GM19397 (cell line): ENCODE measurements around the gene SLC26A1.
"Not testable (repeated sequence)": the region's sequence is repeated elsewhere in the genome, so short reads cannot be mapped to it uniquely, and the experiment has no call there.

Source experiments
- ATAC-seq: cut with Tn5 transposase; IDR thresholded peaks from one replicate; pipeline ENCODE4 v1.9.1; 2021; ENCODE audit warnings: mild to moderate bottlenecking, moderate library complexity; ENCODE audit not compliant: unreplicated experiment

The SLC26A1 gene

GRCh38 chr4:999882-1000425 is 6.8 kb upstream of the SLC26A1 start:
- ATAC-seq = no peak

GRCh38 chr4:999240-999863 is 6.1 kb upstream of the SLC26A1 start:
- ATAC-seq = not testable (repeated sequence)

DNA sequence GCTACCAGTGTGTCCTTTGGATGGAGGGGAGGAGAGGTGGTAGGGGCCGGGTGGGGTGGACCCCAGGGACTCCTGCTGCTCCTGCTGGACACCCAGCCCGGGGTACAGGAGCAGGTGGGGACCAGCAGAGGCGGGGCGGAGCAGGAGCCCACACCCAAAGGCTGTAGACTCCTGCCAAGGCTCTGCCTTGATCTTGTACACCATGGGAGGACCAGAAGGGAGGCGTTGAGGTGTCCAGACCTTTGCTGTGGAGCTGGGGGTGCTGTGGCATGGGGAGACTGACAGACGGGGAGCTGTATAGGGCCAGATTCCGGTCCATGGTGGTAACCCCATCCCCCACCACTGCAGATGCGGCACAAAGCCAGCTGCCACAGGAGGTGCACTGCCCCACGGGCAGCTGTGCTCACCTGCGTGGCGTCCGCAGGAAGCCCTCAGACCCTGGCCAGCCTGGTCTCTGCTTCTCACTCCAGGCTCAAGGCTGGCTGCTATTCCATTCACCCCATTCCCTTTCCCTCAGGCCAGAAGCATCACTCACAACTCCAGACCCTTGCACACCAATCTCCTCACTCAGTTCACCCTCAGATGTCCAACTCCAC is 5.0 kb upstream of the SLC26A1 start:
- ATAC-seq = no peak

DNA sequence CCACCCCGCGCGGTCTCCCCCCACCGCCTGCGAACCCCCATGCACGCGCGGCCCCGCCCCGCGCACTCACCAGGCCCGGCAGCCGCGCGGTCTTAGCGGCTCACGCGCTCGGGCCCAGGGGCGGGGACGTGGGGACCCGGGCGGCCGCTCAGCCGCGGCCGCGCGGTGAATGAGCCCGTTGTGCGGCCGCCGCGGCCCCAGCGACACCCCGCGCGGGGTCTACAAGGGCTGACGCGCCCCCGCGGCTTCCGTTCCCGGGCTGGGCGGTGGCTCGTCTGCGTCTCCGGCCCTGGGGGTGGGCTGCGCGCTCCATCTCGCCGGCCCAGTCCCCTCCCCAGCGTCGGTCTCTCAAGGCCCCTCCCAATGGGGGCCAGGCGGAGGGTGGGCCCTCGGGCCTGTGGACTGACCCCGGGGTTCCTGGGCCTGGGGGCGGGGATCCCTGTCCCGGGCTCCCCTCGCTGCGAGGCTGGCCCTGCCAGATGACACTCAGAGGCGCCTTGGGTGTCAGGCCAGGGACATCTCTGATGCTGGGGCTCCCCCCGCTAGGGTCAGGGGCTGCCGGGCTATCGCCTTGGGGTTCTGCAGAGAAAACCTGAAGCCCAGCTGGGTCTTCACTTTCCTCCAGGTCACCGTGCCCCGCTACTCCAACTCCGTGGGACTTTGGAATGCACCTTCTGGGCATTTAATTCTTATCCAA is 4.3 kb upstream of the SLC26A1 start:
- ATAC-seq = no peak

- no peak for ATAC-seq
Observed at GRCh38 chr4:996997-997374, 3.8 kb upstream of the SLC26A1 start.

DNA sequence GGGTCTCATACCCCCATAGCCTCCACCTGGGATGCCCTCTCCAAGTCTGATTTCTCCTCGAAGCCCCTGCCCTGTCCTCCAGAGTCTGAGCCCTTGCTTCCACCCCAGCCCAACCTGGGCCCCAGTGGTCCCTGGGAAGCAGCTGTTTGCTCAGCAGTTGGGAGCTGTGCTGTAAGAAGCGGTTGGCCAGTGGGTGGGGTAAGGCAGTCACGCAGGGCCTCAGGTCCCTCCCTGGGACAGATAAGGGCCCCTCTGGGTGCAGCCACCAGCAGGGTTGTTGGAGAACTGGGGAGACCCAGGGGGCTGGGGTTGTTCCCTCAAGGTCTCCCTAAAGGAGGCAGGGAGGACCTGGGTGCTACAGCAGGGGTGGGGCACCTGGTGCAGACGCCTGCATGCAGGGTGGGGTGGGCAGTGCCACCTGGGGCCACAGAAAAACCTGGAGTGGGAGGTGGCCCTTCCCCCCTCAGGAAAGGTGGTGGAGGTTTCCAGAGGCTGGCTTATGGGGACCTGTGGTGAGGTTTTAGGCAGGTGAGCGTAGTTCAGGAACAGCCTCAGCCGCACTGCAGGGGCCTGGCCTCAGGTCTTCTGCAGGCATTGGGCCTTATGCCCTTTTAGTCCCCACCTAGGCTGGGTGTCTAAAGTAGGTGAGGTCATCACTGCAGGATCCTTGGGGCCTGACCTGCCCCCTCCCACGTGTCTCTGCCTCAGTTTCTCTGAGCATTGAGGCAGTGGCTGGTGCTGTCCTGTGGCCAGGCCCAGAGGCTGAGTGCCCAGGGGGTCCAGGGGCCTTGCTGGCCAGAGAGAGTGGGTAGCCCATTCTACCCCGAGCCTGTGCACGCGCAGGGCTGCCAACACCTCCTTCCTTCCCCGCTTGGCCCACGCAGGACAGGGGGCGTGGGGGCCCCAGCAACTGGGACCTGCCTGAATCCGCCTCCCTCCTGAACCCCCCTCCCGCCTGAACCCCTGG is 3.1 kb upstream of the SLC26A1 start:
- ATAC-seq = no peak

DNA sequence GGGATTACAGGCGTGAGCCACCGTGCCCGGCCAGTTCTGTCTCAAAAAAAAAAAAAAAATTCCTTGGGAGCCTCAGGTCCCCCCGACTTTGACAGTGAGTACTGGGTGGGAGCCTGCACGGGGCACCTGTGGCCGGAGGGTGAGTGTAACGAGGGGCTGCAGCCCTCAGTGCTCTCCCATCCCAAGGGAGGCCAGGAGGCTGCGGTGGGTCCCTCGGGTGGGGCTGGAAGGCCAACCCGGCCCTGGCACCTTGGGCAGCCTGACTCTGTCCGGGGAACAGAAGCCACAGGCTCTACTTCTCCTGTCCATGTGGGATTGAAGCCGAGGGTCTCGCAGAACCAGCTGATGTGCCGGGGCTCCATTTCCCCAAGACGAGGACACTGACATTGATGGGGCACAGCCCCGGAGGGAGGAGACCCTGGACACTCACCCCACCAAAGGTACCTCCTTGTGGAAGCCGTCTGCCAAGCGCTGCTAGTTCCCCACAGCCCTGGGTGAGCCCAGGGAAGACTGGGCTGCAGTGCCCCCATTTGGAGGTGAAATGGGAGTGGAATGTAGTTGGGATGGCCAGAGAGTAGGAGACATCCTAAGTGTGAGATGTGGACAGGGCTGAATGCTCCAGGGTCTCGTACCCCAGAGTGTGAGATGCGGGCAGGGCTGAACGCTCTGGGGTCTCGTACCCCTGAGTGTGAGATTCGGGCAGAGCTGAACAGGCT is 2.3 kb upstream of the SLC26A1 start:
- ATAC-seq = no peak

DNA sequence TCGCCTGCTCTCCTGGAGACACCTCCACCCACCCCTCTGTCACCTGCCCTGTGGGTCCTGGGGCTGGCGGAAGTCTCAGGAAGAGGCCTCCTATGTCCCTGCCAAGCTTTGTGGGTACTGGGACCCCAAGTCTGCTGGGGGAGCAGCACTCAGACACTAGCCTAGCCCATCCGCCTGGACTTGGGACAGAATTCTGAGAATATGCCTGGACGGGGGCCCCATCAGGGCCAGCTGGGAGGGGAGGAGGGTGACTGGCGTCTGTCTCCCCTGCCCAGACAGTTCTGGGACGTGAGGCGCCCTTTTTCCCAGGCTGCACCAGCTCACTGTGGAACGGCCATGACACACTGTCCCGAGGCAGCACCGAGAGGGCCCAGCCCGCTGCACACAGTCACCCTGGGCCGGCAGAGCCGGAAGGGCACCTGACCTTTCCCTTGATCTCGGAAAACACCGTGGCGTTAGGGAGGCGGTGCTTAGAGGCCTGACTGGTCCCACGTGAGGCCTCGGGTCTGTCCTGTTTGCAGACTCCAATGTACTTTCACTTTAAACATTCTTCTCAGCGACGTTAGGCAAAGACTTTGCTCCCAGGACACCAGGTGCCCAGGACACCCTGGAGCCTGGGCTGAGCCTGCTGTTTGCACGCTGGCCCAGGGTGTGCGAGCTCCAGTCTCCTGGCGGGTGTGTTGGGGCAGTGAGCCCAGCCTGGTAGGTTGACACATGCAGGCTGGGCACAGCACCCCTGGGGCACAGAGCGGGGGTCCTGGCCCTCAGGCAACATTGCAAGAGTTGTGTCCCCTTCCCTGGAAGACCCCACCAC is 700 bp downstream of the SLC26A1 start:
- no peak for ATAC-seq

DNA sequence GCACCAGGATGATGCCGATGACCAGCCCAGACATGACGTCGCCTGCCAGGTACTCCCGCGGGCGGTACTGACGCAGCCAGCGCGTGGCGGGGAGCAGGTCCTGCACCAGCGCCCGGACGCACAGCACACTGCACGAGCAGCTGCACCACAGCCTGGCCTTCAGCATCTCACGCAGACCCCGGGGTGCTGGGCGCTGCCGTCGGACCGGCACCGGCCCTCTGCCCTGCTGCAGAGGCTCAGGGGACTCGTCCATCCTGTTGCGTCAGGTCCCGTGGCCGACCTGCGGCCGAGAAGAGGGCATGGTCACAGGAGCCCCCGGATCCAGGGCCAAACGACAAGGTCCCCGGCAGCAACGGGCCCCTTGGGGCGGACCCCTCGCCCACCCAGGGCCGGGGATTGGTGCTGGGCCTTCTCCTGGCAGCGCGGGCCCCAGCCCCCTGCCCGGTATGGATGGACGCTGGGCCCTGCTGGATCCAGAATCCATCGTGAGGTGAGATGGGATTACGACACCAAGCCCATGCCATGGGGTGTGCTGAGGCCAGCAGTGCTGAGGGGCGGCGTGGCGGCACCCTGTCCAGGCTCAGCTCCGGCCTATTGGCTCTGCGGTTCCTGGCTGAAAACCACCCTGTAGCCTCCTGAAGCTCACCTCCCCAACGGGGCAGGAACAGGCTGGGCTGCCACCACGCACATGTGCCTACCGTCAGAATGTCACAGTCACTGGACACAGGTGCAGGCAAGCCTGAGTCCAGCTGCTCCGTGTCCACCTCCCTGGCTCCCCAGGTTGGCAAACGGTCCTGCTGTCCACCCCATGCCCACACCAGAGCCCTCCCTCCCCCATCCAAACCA is 1.5 kb downstream of the SLC26A1 start:
- no peak for ATAC-seq

DNA sequence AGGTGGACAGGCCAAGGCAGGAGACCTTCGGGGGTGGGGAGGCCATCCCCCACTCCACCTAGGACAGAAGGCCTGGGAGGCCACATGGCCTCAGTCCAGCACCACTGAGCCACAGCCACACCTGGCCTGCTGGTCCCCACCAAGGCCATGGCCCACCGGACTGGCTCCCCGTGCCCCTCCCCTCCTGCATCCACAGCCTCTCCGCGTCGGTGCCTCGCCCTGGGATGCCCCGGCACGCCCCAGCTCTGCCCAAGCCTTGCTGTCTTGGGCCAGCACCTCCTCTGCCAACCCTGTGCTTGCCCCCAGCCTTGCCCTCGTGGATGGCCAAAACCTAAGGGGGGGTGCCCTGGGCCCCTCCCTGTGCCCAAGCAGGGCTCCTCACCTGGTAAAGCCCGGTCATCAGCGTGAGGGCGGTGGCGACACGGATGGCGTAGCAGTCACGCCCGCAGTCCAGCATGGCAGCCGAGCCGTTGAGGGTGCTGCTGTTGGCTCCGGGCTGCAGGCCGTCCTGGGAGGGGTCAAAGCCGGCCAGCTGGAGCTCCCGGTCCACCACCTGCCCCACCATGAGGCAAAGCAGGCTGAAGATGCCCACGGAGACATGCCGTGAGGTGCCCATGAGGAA is 2.3 kb downstream of the SLC26A1 start:
- ATAC-seq = no peak

DNA sequence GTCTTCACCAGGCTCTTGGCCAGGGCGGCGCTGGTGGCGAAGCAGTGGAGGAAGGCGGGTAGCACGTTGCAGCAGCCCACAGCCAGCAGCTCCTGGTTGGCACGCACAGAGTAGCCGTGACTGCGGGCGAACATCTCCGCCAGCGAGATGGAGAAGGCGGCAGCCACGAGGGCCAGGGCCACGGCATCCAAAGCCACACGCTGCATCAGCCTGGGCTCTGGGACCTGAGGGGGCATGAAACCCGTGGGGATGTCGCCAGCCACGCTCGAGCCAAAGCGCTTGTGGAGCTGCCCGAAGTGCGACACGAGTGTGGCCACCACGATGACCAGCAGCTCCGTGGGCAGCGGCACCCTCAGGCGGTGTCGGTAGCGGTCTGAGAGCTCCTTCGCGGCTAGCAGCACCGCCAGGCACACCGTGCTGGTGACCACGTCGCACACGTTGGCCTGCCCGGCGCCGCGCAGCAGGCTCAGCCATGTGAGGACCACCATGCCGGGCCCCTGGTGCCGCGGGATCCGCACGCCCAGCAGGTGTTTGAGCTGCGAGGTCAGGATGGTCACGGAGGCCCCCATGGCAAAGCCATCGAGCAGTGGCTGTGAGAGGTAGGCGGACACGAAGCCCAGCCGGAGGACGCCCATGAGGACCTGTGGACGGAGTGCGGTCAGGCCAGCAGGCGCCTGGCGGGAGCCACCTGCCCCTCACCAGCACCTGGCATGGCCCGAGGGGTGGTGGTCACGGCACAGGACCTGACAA is 3.3 kb downstream of the SLC26A1 start:
- ATAC-seq = no peak

- no peak for ATAC-seq
Observed at GRCh38 chr4:988726-989721, 4.2 kb downstream of the SLC26A1 start.

DNA sequence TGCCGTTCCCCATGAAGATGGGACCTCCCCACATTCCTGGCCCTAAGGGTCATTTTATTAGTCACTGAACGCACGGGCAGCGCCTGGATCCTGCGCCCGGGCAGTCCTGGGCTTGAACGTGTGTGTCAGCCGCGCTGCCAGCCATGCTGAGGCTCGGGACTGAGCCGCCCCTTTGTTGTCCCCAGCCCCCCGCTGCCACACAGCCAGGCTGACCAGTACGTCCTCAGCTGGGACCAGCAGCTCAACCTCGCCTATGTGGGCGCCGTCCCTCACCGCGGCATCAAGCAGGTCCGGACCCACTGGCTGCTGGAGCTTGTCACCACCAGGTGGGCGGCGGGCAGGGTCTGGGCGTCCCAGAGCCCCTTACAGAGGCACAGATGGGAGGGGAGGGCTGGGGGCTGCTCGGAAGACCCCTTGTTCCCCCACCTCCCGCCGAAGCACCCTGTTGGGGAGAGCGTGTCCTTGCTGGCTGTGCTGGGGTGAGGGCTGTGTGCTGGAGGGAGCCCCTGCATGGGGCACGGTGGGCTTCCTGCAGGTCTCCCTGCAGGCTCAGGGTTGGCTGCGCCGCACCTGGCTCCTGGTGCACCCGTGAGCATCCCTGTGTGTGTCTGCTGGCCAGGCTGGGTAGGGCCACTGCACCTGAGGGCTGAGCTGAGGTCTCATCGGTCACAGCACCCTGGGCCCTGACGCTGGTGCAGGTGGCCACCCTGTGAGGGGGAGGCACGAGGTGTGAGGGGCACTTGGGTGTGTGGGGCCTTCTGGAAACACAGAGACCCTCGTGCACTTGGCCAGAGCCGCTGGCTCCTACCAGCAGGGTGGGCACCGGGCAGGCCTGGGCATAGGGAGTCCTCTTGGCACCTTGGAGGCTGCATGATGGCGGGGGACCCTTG is 5.3 kb downstream of the SLC26A1 start:
- no peak for ATAC-seq

DNA sequence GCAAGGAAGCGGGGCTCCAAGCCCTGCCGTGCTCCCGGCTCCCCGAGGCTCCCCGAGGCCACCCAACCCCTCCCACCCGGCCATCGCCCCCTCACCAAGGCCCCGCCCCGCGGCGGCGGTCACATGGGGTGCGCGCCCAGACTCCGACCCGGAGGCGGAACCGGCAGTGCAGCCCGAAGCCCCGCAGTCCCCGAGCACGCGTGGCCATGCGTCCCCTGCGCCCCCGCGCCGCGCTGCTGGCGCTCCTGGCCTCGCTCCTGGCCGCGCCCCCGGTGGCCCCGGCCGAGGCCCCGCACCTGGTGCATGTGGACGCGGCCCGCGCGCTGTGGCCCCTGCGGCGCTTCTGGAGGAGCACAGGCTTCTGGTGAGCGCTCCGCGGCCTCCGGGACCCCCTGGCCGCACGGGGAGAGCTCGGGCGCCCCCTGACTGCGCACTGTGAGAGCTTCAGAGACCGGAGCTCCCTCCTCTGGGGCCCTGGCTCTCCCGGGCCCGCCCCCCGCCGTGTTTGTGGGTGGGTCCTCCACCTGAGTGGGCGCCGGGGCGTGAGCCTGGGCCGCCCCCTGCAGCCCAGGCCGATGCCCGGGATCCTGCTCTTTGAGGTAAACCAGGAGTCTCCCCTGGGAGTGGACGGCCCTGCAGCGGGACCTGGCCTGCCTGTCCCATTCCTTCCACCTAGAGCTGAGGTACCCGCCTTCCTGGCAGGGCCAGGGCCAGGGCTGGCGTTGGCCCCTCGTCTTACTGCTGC is 6.2 kb downstream of the SLC26A1 start, which contains the start of gene IDUA:
Gene IDUA, plus strand, starts transcription at position 166 of the 745 bp plus-strand sequence. Its CDS starts 41 bp downstream, at position 207.
- peak; percentile 66 for ATAC-seq
